ENCODE measurements around the gene PYDC1.

- TF ChIP-seq ZNF384 (IDR thresholded peaks at IDR 0.05; ENCODE audit: borderline replicate concordance, low read depth, low read length) (no peak), SUPT20H (IDR thresholded peaks at IDR 0.05; ENCODE audit: borderline replicate concordance, control insufficient read depth, low read depth, low read length) (no peak), REST (IDR thresholded peaks at IDR 0.05; ENCODE audit: low read depth, low read length) (no peak), CTCF (IDR thresholded peaks at IDR 0.05 in 2 of 3, conservative IDR thresholded peaks at IDR 0.05 in 1 of 3; ENCODE audit: control insufficient read depth in 2 of 3, extremely low read depth in 1 of 3, insufficient read depth in 1 of 3, low read depth in 3 of 3, low read length in 3 of 3) (no peak)
These were observed 2.8 kb downstream of the PYDC1 start, which contains the start of gene TRIM72 for GRCh38 chr16:31213877-31214707.

Measured in GM12878 (cell line).